Aorta (tissue), 5 donors: ENCODE measurements around the gene PDHX. TPM values are rescaled to one million over a fixed set of nuclear protein-coding genes. Genes with fewer than 3 reads are reported as not detected.
"Not testable (repeated sequence)": the region's sequence is repeated elsewhere in the genome, so short reads cannot be mapped to it uniquely, and the experiment has no call there.

ENCODE experiments used
- ATAC-seq: fragments of 200-7000 bp; cut with Tn5 transposase; one replicate; pipeline ENCODE4 v1.9.1; 2022; ENCODE audit warnings: moderate library complexity; ENCODE audit not compliant: low FRiP score
- DNase-seq, 2 donors: peaks; one replicate each; pipeline ENCODE4 v3.0.0-alpha.2; 2020
- H3K27ac ChIP-seq, 2 donors: one replicate each; pipeline ENCODE4 v1.5.1; 2013; ENCODE audit warnings: low read length in 2 of 2, mild to moderate bottlenecking in 2 of 2, moderate library complexity in 2 of 2, control low read depth in 1 of 2, inconsistent platforms in 1 of 2, low read depth in 1 of 2
- H3K27me3 ChIP-seq, 2 donors: one replicate each; pipeline ENCODE4 v1.6.1; 2013; ENCODE audit warnings: control low read depth in 1 of 2, low read length in 1 of 2, mild to moderate bottlenecking in 1 of 2, moderate library complexity in 1 of 2; ENCODE audit not compliant: insufficient read depth in 2 of 2, control insufficient read depth in 1 of 2
- H3K36me3 ChIP-seq, 2 donors: one replicate each; pipeline ENCODE4 v1.6.1; 2013; ENCODE audit warnings: control low read depth in 1 of 2, low read length in 1 of 2, mild to moderate bottlenecking in 1 of 2; ENCODE audit not compliant: insufficient read depth in 2 of 2, control insufficient read depth in 1 of 2
- H3K4me1 ChIP-seq, 2 donors: one replicate each; pipeline ENCODE4 v1.6.1; 2013; ENCODE audit warnings: low read length in 2 of 2, control low read depth in 1 of 2, mild to moderate bottlenecking in 1 of 2, moderate library complexity in 1 of 2; ENCODE audit not compliant: insufficient read depth in 2 of 2, control insufficient read depth in 1 of 2
- H3K4me3 ChIP-seq, 2 donors: one replicate each; pipeline ENCODE4 v1.5.1; 2013; ENCODE audit warnings: low read length in 2 of 2, control low read depth in 1 of 2, mild to moderate bottlenecking in 1 of 2
- H3K9me3 ChIP-seq: one replicate; pipeline ENCODE4 v1.6.1; 2013; ENCODE audit warnings: mild to moderate bottlenecking, low read length; ENCODE audit not compliant: control insufficient read depth
- WGBS, 2 donors: extraction: QIAGEN DNeasy Blood & Tissue Kit; methylation state at CpG; one replicate each; pipeline ENCODE4 v1.1.7; 2013; 5-methylcytosine and 5-hydroxymethylcytosine counted together
- intact Hi-C, 2 donors: fragments of 100-400 bp; cut with DNase I; formaldehyde crosslinking; loops; one replicate each; pipeline versions ENCODE4 v1.14.2 to v1.15.0; 2022
- polyA plus RNA-seq, 2 donors: library from polyadenylated mRNA; stranded (reverse); fragments of 200-250 nt; gene quantifications; one replicate each; pipeline ENCODE4 v1.2.3, GENCODE V29; 2013
- total RNA-seq, 2 donors: library from RNA; stranded (reverse); fragmentation: NEBNext Ultra II Directional; extraction: Animal tissue kit (Norgen Biotek cat#: 25700); gene quantifications; one replicate each; pipeline ENCODE4 v1.2.1, GENCODE V29; 2021
- donor health status: healthy with polysubstance abuse.
- donor health status: Bipolar disorder and iron deficiency.
- donor health status: DM: no; HTN: no; CAD: no.
- donor health status: DM: no; HTN: no; CAD: no.
- donor health status: DM: yes; HTN: yes; CAD: no.

The PDHX gene
- total and polyA plus RNA-seq, 4 donors = 10.7 to 38.2 (median 22.9) TPM

DNA sequence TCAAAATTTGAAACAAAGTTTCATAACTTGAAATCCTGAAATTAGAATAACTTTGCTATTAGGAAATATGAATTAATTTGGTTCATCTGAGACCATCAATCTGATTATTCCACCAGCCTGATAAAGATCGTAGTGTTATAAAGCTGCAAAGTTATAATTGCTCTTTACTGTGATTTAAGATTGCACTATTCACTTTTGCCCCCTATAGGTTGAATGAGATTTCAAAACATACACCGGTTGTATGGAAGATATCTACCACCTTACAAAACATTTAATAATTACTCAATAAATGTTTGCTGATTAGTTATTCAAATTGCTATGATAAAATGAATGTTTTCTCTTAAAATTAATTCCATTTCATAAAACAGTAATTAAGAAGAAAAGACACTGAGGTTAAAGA, 26.3 kb upstream of the PDHX start:
- no peak for DNase-seq
- Histone ChIP-seq H3K4me3 (no peak overlapping the region), H3K9me3 (no peaks in the 10 kb centered on the region), H3K4me1 (no peaks in the 10 kb centered on the region), H3K27me3 (no peaks in the 10 kb centered on the region), H3K36me3 (peaks cover 1 to 7% of the 10 kb centered on the region in 2 donors), H3K27ac (no peak overlapping the region)
- no peak for ATAC-seq
- 67 to 89% methylated on average over 2 of the region's 2 CpGs for WGBS, 2 donors
- intact Hi-C loops = loop anchor here in 1 of 2 donors (10.0 kb wide), 1 partner anchor 305 kb away; no protein-coding TSS in a partner anchor

DNA sequence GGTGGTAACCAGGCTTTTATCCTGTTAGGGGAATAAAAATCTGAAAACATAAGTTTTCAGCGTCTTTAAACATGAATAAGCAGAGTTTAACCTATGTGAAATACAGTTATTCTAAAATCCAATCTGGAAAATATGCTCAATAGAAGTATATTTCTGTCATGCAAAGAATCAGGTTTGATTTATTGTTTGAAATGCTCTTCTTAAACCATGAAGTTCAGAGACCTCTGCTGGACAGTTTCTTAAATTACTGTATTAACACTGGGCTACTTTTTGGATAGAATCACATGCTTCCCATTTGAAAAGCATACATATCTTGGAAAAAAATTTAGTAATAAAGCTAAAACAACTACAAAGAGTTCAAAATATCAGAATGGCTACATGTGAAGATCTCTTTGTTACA, 25.6 kb upstream of the PDHX start:
- no peak for ATAC-seq

DNA sequence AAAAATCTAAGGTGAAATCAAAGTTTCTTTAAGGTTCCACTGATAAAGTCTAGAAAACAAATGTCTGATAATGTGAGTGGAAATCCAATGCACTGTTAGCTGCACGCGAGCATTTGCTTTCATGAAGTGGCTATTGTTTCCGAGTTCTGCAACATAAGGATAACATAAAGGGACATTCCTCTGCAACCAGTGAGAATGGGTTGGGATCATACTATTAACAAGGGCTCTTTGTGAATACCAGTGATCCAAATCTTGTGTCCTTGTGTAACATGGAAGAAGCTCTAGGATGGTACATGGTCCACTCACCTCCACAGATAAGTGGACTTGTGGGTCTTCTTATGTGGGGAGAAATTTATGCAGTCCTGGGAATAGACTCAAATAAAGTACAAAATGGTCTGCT, 24.8 kb upstream of the PDHX start:
- Histone ChIP-seq H3K4me1 (no peaks in the 10 kb centered on the region), H3K27me3 (no peaks in the 10 kb centered on the region), H3K36me3 (peaks cover 0 to 5% of the 10 kb centered on the region in 2 donors), H3K27ac (no peak overlapping the region), H3K4me3 (no peak overlapping the region), H3K9me3 (no peaks in the 10 kb centered on the region)
- no peak for ATAC-seq
- DNase-seq = no peak
- intact Hi-C loops = loop anchor here (2.0 to 10.0 kb wide), 2 partner anchors 305 to 307 kb away; no protein-coding TSS in a partner anchor
- 63 to 72% methylated on average over 3 of the region's 3 CpGs for WGBS, 2 donors

More for the DNA sequence above, 25.6 kb upstream of the PDHX start:
- Histone ChIP-seq H3K4me3 (no peak overlapping the region), H3K27me3 (no peaks in the 10 kb centered on the region), H3K27ac (no peak overlapping the region), H3K4me1 (no peaks in the 10 kb centered on the region), H3K9me3 (no peaks in the 10 kb centered on the region), H3K36me3 (peaks cover 0 to 7% of the 10 kb centered on the region in 2 donors)
- DNase-seq = no peak
- WGBS, 2 donors = 65 to 74% methylated on average over 1 of the region's 1 CpG
- intact Hi-C loops = loop anchor here in 1 of 2 donors (10.0 kb wide), 1 partner anchor 306 kb away; no protein-coding TSS in a partner anchor

DNA sequence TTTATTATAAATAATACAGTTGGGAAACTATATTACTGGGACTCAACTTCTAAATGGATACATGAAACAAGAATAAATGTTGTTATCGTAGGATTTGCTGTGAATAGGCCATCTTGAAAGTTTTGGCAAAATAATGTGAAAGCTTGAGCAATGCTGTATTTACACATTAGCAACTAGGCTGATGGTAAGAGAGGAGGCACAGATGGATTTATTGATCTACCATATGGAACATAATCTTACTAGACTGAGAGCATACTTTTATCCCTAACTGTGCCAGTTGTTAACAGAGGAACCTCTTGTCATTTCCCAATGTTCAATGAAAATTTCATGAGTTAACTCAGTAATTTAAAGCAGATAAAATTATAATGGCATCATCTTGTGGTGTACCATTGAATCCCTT, 23.0 kb upstream of the PDHX start:
- DNase-seq (no peak), ATAC-seq (no peak)
- Histone ChIP-seq H3K4me1 (no peaks in the 10 kb centered on the region), H3K27me3 (no peaks in the 10 kb centered on the region), H3K4me3 (no peak overlapping the region), H3K27ac (no peak overlapping the region), H3K9me3 (no peaks in the 10 kb centered on the region), H3K36me3 (peaks cover 0 to 2% of the 10 kb centered on the region in 2 donors)
- 93 to 97% methylated on average over 1 of the region's 1 CpG for WGBS, 2 donors
- intact Hi-C loops = loop anchor here (2.0 to 10.0 kb wide), 2 partner anchors 307 to 309 kb away; no protein-coding TSS in a partner anchor

DNA sequence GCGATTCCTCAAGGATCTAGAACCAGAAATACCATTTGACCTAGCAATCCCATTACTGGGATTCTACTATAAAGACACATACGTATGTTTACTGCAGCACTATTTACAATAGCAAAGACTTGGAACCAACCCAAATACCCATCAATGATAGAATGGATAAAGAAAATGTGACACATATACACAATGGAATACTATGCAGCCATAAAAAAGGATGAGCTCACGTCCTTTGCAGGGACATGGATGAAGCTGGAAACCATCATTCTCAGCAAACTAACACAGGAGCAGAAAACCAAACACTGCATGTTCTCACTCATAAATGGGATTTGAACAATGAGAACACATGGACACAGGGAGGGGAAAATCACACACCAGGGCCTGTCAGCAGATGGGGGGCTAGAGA, 20.2 kb upstream of the PDHX start:
- not testable (repeated sequence) for H3K4me1 ChIP-seq, H3K27me3 ChIP-seq, H3K27ac ChIP-seq, H3K36me3 ChIP-seq, ATAC-seq, DNase-seq, H3K9me3 ChIP-seq, H3K4me3 ChIP-seq
- intact Hi-C loops = loop anchor here in 1 of 2 donors (10.0 kb wide), 1 partner anchor 311 kb away; no protein-coding TSS in a partner anchor
- WGBS, 2 donors = 92 to 97% methylated on average over 3 of the region's 3 CpGs

DNA sequence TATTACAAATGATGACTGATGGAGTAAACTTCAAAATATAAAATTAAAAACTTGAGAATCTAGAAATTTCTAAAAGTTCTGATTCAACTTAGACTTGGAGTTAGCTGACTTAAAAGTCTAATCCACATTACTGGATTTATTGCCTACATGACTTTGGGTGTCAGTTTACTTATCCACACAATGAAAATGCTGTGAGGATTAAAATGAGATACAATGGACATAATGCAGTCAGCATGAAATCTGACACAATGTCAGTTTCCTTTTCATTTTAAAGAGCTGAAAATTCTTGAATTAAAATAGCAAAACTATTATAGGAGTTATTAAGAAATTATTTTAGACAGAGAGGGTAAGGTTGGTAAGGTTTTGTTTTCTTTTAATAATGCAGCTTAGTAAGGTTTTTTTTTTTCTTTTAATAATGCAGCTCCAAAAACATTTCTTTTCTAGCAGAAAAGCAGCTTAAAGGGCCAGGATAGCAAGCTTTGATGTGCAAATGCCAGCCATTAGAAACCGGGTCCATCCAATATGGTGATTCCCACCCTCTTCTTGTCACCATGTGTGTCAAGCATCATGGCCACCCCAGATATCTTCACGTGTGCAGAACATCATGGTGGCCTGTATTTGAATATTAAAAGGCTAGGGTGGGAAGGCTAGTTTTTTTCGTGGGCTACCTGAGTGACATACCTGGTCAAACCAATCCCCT, 19.1 kb upstream of the PDHX start:
- no peak overlapping the region for H3K4me3 ChIP-seq
- peaks cover 0 to 2% of the 10 kb centered on the region in 2 donors for H3K36me3 ChIP-seq
- H3K9me3 ChIP-seq = peaks cover 6% of the 10 kb centered on the region
- no peaks in the 10 kb centered on the region for H3K27me3 ChIP-seq
- intact Hi-C loops = loop anchor here in 1 of 2 donors (10.0 kb wide), 1 partner anchor 313 kb away; no protein-coding TSS in a partner anchor
- 90 to 99% methylated on average over 3 of the region's 3 CpGs for WGBS, 2 donors
- no peaks in the 10 kb centered on the region for H3K4me1 ChIP-seq
- no peak for ATAC-seq
- H3K27ac ChIP-seq = no peak overlapping the region
- DNase-seq = no peak

GRCh38 chr11:34898474-34898873, 17.9 kb upstream of the PDHX start:
- DNase-seq = no peak
- Histone ChIP-seq H3K4me3 (no peak overlapping the region), H3K4me1 (no peaks in the 10 kb centered on the region), H3K36me3 (peaks cover 0 to 2% of the 10 kb centered on the region in 2 donors), H3K27ac (no peak overlapping the region), H3K9me3 (peaks cover 6% of the 10 kb centered on the region), H3K27me3 (no peaks in the 10 kb centered on the region)
- no peak for ATAC-seq
- 96 to 99% methylated on average over 6 to 10 of the region's 10 CpGs for WGBS, 2 donors
- intact Hi-C loops = loop anchor here in 1 of 2 donors (10.0 kb wide), 1 partner anchor 314 kb away; no protein-coding TSS in a partner anchor

DNA sequence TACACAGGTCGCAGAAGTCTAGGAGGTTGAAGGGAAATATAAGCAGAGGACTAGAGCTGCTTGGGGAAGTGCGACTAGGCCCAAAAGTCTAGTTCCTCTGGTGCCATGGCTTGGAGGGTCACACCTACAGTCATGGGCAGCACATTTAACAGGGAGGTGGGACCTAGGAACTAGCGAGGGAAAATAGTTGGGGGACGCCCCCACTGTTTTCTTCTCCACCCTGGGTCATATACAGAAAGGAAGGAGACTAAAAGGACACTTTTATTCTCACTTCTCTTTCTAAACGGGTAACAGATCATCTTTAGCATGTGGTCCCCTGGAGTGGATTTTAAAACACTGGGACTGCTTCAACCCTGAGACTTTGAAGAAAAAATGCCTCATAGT, 16.8 kb upstream of the PDHX start:
- H3K27ac ChIP-seq = no peak overlapping the region
- ATAC-seq (no peak), DNase-seq (no peak)
- WGBS, 2 donors = 98% methylated on average over 5 of the region's 5 CpGs
- H3K4me1 ChIP-seq = no peaks in the 10 kb centered on the region
- no peaks in the 10 kb centered on the region for H3K27me3 ChIP-seq
- H3K9me3 ChIP-seq = peaks cover 6% of the 10 kb centered on the region
- peaks cover 0 to 2% of the 10 kb centered on the region in 2 donors for H3K36me3 ChIP-seq
- intact Hi-C loops = loop anchor here in 1 of 2 donors (10.0 kb wide), 1 partner anchor 315 kb away; no protein-coding TSS in a partner anchor
- no peak overlapping the region for H3K4me3 ChIP-seq
